ENCODE data around the gene RPS10. TPM values are rescaled to one million over a fixed set of nuclear protein-coding genes. Genes with fewer than 3 reads are reported as not detected.
"Not testable (repeated sequence)": the region's sequence is repeated elsewhere in the genome, so short reads cannot be mapped to it uniquely, and the experiment has no call there.

RPS10 gene
- total RNA-seq, 1 donor from 2014 or later: 1,703 TPM

- H3K9me3 ChIP-seq: no peaks in the 10 kb centered on the region
- no peak for TF ChIP-seq CTCF (IDR thresholded peaks at IDR 0.05)
- intact Hi-C loops (cut with DNase I): no loop called here
- H3K36me3 ChIP-seq: no peaks in the 10 kb centered on the region
- H3K27me3 ChIP-seq: no peaks in the 10 kb centered on the region
- H3K4me3 ChIP-seq: no peak overlapping the region
- DNase-seq (ENCODE audit: low spot score in 2 of 2): no peak
- H3K27ac ChIP-seq: no peak overlapping the region
- H3K4me1 ChIP-seq: peaks cover 0 to 6% of the 10 kb centered on the region in 2 donors
Observed at GRCh38 chr6:34378470-34378869, 47.4 kb downstream of the RPS10 start.

- peaks cover 0 to 3% of the 10 kb centered on the region in 2 donors for H3K4me1 ChIP-seq
Observed at GRCh38 chr6:34377984-34378383, 47.9 kb downstream of the RPS10 start.

DNA sequence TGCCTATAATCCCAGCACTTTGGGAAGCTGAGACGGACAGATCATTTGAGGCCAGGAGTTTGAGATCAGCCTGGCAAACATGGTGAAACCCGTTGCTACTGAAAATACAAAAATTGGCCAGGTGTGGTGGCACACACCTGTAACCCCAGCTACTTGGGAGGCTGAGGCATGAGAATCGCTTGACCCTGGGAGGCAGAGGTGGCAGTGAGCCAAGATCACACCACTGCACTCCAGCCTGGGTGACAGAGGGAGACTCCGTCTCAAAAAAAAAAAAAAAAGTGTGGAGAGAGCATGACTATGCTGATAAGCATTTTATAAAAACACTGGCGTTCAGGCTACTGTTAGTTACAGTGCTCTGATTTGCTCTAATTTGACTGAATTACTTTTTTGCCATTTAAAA, 48.3 kb downstream of the RPS10 start:
- H3K4me1 ChIP-seq; intact Hi-C loops (cut with DNase I); H3K4me3 ChIP-seq; H3K27me3 ChIP-seq; H3K9me3 ChIP-seq; H3K27ac ChIP-seq; H3K36me3 ChIP-seq: not testable (repeated sequence)
- DNase-seq (ENCODE audit: low spot score in 2 of 2): peak in 1 of 2 donors; percentile 18

More at GRCh38 chr6:34377984-34378383, 47.9 kb downstream of the RPS10 start:
- no peak overlapping the region for H3K4me3 ChIP-seq
- intact Hi-C loops (cut with DNase I): no loop called here
- no peak for DNase-seq (ENCODE audit: low spot score in 2 of 2)
- H3K36me3 ChIP-seq: no peaks in the 10 kb centered on the region
- H3K27ac ChIP-seq: no peak overlapping the region
- no peak for TF ChIP-seq CTCF (IDR thresholded peaks at IDR 0.05)
- no peaks in the 10 kb centered on the region for H3K9me3 ChIP-seq
- no peaks in the 10 kb centered on the region for H3K27me3 ChIP-seq

- Histone ChIP-seq H3K27me3 (no peaks in the 10 kb centered on the region), H3K9me3 (no peaks in the 10 kb centered on the region), H3K36me3 (no peaks in the 10 kb centered on the region), H3K27ac (no peak overlapping the region), H3K4me3 (no peak overlapping the region), H3K4me1 (peaks cover 0 to 3% of the 10 kb centered on the region in 2 donors)
- intact Hi-C loops (cut with DNase I): no loop called here
- peak in 1 of 2 donors; percentile 19 for DNase-seq (ENCODE audit: low spot score in 2 of 2)
- TF ChIP-seq CTCF (IDR thresholded peaks at IDR 0.05): no peak
Observed at GRCh38 chr6:34375833-34376232, 50.0 kb downstream of the RPS10 start.

GRCh38 chr6:34374508-34374907, 51.4 kb downstream of the RPS10 start:
- DNase-seq (ENCODE audit: low spot score in 2 of 2): no peak

GRCh38 chr6:34374069-34374468, 51.8 kb downstream of the RPS10 start:
- no peaks in the 10 kb centered on the region for H3K9me3 ChIP-seq
- peaks cover 0 to 3% of the 10 kb centered on the region in 2 donors for H3K4me1 ChIP-seq
- no peak overlapping the region for H3K4me3 ChIP-seq
- no peak for DNase-seq (ENCODE audit: low spot score in 2 of 2)
- intact Hi-C loops (cut with DNase I): no loop called here
- no peaks in the 10 kb centered on the region for H3K27me3 ChIP-seq
- H3K36me3 ChIP-seq: no peaks in the 10 kb centered on the region
- no peak for TF ChIP-seq CTCF (IDR thresholded peaks at IDR 0.05)
- peak overlapping the region; percentile 18 to 38 for H3K27ac ChIP-seq

More at GRCh38 chr6:34374508-34374907, 51.4 kb downstream of the RPS10 start:
- H3K27me3 ChIP-seq: no peaks in the 10 kb centered on the region
- peak overlapping the region; percentile 18 to 38 for H3K27ac ChIP-seq
- H3K4me1 ChIP-seq: peaks cover 0 to 3% of the 10 kb centered on the region in 2 donors
- TF ChIP-seq CTCF (IDR thresholded peaks at IDR 0.05): no peak
- no peaks in the 10 kb centered on the region for H3K9me3 ChIP-seq
- no peaks in the 10 kb centered on the region for H3K36me3 ChIP-seq
- intact Hi-C loops (cut with DNase I): no loop called here
- H3K4me3 ChIP-seq: no peak overlapping the region
